RWPE2 (cell line): ENCODE measurements around the gene PCDHA5.
A peak's percentile ranks its signal among the peaks of the same experiment; 100 is the strongest.
"Not testable (repeated sequence)": the region's sequence is repeated elsewhere in the genome, so short reads cannot be mapped to it uniquely, and the experiment has no call there.

ENCODE experiments used
- ATAC-seq: fragments of 200-7000 bp; cut with Tn5 transposase; 3 replicates; pipeline ENCODE4 v1.9.1; 2021; ENCODE audit warnings: low read depth
- DNase-seq: peaks from one replicate; pipeline ENCODE4 v3.0.0-alpha.2; 2020; ENCODE audit warnings: low spot score
- H3K27ac ChIP-seq: fragments of 450-650 bp; 2 replicates; pipeline ENCODE4 v1.5.1; 2017; ENCODE audit warnings: mild to moderate bottlenecking; ENCODE audit not compliant: poor library complexity, severe bottlenecking
- H3K27me3 ChIP-seq: fragments of 250-450 bp; sonication (Bioruptor Pico); 2 replicates; pipeline ENCODE4 v1.5.1; 2021; ENCODE audit warnings: mild to moderate bottlenecking, moderate library complexity; ENCODE audit not compliant: insufficient read depth, poor library complexity, severe bottlenecking
- H3K36me3 ChIP-seq: fragments of 250-450 bp; sonication (Bioruptor Pico); 2 replicates; pipeline ENCODE4 v1.5.1; 2020; ENCODE audit warnings: low read depth, mild to moderate bottlenecking, moderate library complexity
- H3K4me1 ChIP-seq: fragments of 250-450 bp; sonication (Bioruptor Pico); 2 replicates; pipeline ENCODE4 v1.5.1; 2021; ENCODE audit warnings: mild to moderate bottlenecking, moderate library complexity; ENCODE audit not compliant: insufficient read depth, poor library complexity, severe bottlenecking
- H3K4me3 ChIP-seq: fragments of 250-450 bp; sonication (Bioruptor Pico); 2 replicates; pipeline ENCODE4 v1.5.1; 2021; ENCODE audit warnings: mild to moderate bottlenecking, moderate library complexity; ENCODE audit not compliant: severe bottlenecking
- H3K9me3 ChIP-seq: fragments of 250-450 bp; sonication (Bioruptor Pico); 2 replicates; pipeline ENCODE4 v1.5.1; 2021; ENCODE audit warnings: mild to moderate bottlenecking, moderate library complexity; ENCODE audit not compliant: severe bottlenecking
- CTCF ChIP-seq: fragments of 450-650 bp; IDR thresholded peaks from one replicate; pipeline ENCODE4 v1.5.1; 2017; ENCODE audit warnings: mild to moderate bottlenecking, moderate library complexity; ENCODE audit not compliant: poor library complexity, severe bottlenecking

Gene PCDHA5

GRCh38 chr5:140821375-140822280 lies at the start of gene PCDHA5:
PCDHA5 (plus strand) TSS chr5:140821613.
- Histone ChIP-seq H3K9me3 (peaks cover 3% of the 10 kb centered on the region), H3K27me3 (peaks cover 41% of the 10 kb centered on the region), H3K27ac (no peak within 1 kb of the TSS), H3K4me1 (no peaks in the 10 kb centered on the region), H3K36me3 (no peaks in the 10 kb centered on the region), H3K4me3 (peak within 1 kb of the TSS; percentile 9)
- DNase-seq, result no peak
- peak; percentile 79 for TF ChIP-seq CTCF
- ATAC-seq, result peak; percentile 36; the same call in 1 of the 3 replicates

- Histone ChIP-seq H3K9me3 (peaks cover 10% of the 10 kb centered on the region), H3K4me1 (no peaks in the 10 kb centered on the region), H3K36me3 (no peaks in the 10 kb centered on the region), H3K4me3 (no peak overlapping the region), H3K27me3 (no peaks in the 10 kb centered on the region), H3K27ac (no peak overlapping the region)
- no peak for DNase-seq
- TF ChIP-seq CTCF, result no peak
- no peak for ATAC-seq
Observed at GRCh38 chr5:140780512-140780911, 40.9 kb upstream of the PCDHA5 start.

GRCh38 chr5:140785905-140786686 lies 35.3 kb upstream of the PCDHA5 start, which contains the start of gene PCDHA1:
PCDHA1 (plus strand) TSS chr5:140786140.
- TF ChIP-seq CTCF, result peak; percentile 26
- no peak within 1 kb of the TSS for H3K4me3 ChIP-seq
- DNase-seq (no peak), ATAC-seq (no peak)
- H3K4me1 ChIP-seq, result no peaks in the 10 kb centered on the region
- H3K9me3 ChIP-seq, result peaks cover 20% of the 10 kb centered on the region
- H3K27ac ChIP-seq, result no peak within 1 kb of the TSS
- H3K36me3 ChIP-seq, result no peaks in the 10 kb centered on the region
- peaks cover 43% of the 10 kb centered on the region for H3K27me3 ChIP-seq

GRCh38 chr5:140787422-140787821 lies 34.0 kb upstream of the PCDHA5 start:
- not testable (repeated sequence) for H3K4me1 ChIP-seq, H3K36me3 ChIP-seq, DNase-seq, ATAC-seq, H3K4me3 ChIP-seq, H3K27ac ChIP-seq
- peaks cover 15% of the 10 kb centered on the region for H3K9me3 ChIP-seq
- H3K27me3 ChIP-seq, result peaks cover 45% of the 10 kb centered on the region

- H3K4me1 ChIP-seq, DNase-seq: not testable (repeated sequence)
Observed at GRCh38 chr5:140787849-140788504, 33.4 kb upstream of the PCDHA5 start.

More at GRCh38 chr5:140787849-140788504, 33.4 kb upstream of the PCDHA5 start:
- Histone ChIP-seq H3K27me3 (peaks cover 45% of the 10 kb centered on the region), H3K9me3 (peaks cover 12% of the 10 kb centered on the region)
- not testable (repeated sequence) for H3K4me3 ChIP-seq, H3K27ac ChIP-seq, H3K36me3 ChIP-seq, ATAC-seq
